Liver (tissue), 9 donors: ENCODE measurements around the gene EBF3. TPM values are rescaled to one million over a fixed set of nuclear protein-coding genes. Genes with fewer than 3 reads are reported as not detected.

Source experiments
- DNase-seq: peaks from one replicate; pipeline ENCODE4 v3.0.0-alpha.2; 2017; ENCODE audit warnings: low spot score
- H3K27ac ChIP-seq, 2 donors: one replicate each; pipeline ENCODE4 v1.7.0; 2013; ENCODE audit warnings: inconsistent platforms in 2 of 2, low read length in 2 of 2, control low read depth in 1 of 2, low read depth in 1 of 2, mild to moderate bottlenecking in 1 of 2
- H3K27me3 ChIP-seq, 4 donors: one replicate each; pipeline versions ENCODE4 v1.6.1 to v1.7.0; 2013; ENCODE audit warnings: low read length in 3 of 4, inconsistent platforms in 1 of 4, mild to moderate bottlenecking in 1 of 4, moderate library complexity in 1 of 4; ENCODE audit not compliant: control insufficient read depth in 4 of 4, insufficient read depth in 4 of 4
- H3K36me3 ChIP-seq, 4 donors: one replicate each; pipeline versions ENCODE4 v1.6.1 to v1.7.0; 2013; ENCODE audit warnings: low read length in 3 of 4, mild to moderate bottlenecking in 3 of 4, low read depth in 1 of 4, moderate library complexity in 1 of 4; ENCODE audit not compliant: control insufficient read depth in 4 of 4, insufficient read depth in 3 of 4
- H3K4me1 ChIP-seq, 4 donors: one replicate each; pipeline versions ENCODE4 v1.6.1 to v1.7.0; 2013; ENCODE audit warnings: low read length in 3 of 4, mild to moderate bottlenecking in 3 of 4, moderate library complexity in 1 of 4; ENCODE audit not compliant: control insufficient read depth in 4 of 4, insufficient read depth in 4 of 4
- H3K4me3 ChIP-seq, 3 donors: one replicate each; pipeline versions ENCODE4 v1.6.1 to v1.7.0; 2013; ENCODE audit warnings: low read length in 3 of 3, control low read depth in 1 of 3, low read depth in 1 of 3, mild to moderate bottlenecking in 1 of 3
- H3K9ac ChIP-seq, 2 donors: one replicate each; pipeline ENCODE4 v1.7.0; 2013; ENCODE audit warnings: low read length in 2 of 2, mild to moderate bottlenecking in 2 of 2, moderate library complexity in 2 of 2, control low read depth in 1 of 2, low read depth in 1 of 2
- H3K9me3 ChIP-seq, 4 donors: one replicate each; pipeline versions ENCODE4 v1.6.1 to v1.7.0; 2013; ENCODE audit warnings: low read length in 3 of 4; ENCODE audit not compliant: control insufficient read depth in 4 of 4
- ATF3 ChIP-seq: IDR thresholded peaks from 2 replicates; pipeline ENCODE4 v1.6.1; 2016; ENCODE audit warnings: antibody characterized with exemption
- CTCF ChIP-seq: fragments of 150-350 bp; IDR thresholded peaks from 2 replicates; pipeline ENCODE4 v1.5.1; 2017; ENCODE audit warnings: improper control_type of control experiment, low read depth, low read length; ENCODE audit not compliant: missing input control
- EGR1 ChIP-seq, 2 donors: IDR thresholded peaks; 2 replicates each; pipeline ENCODE4 v1.6.1; 2016 to 2018; ENCODE audit warnings: antibody characterized with exemption in 2 of 2, low read depth in 2 of 2
- FOXA1 ChIP-seq: IDR thresholded peaks from 2 replicates; pipeline ENCODE4 v1.6.1; 2016; ENCODE audit warnings: antibody characterized with exemption
- FOXA2 ChIP-seq: IDR thresholded peaks from 2 replicates; pipeline ENCODE4 v1.6.1; 2016; ENCODE audit warnings: antibody characterized with exemption
- GABPA ChIP-seq, 2 donors: IDR thresholded peaks in 1 of 2; conservative IDR thresholded peaks in 1 of 2; 2 replicates each; pipeline ENCODE4 v1.6.1; 2016; ENCODE audit warnings: antibody characterized with exemption in 2 of 2, mild to moderate bottlenecking in 1 of 2, moderate library complexity in 1 of 2
- HNF4A ChIP-seq, 2 donors: conservative IDR thresholded peaks; 2 replicates each; pipeline ENCODE4 v1.6.1; 2016; ENCODE audit warnings: antibody characterized with exemption in 2 of 2, mild to moderate bottlenecking in 2 of 2
- HNF4G ChIP-seq: IDR thresholded peaks from 2 replicates; pipeline ENCODE4 v1.6.1; 2016; ENCODE audit warnings: antibody characterized with exemption
- JUND ChIP-seq, 2 donors: IDR thresholded peaks; 2 replicates each; pipeline ENCODE4 v1.6.1; 2016; ENCODE audit warnings: antibody characterized with exemption in 2 of 2
- NR2F2 ChIP-seq: IDR thresholded peaks from 2 replicates; pipeline ENCODE4 v1.6.1; 2016; ENCODE audit warnings: antibody characterized with exemption
- RAD21 ChIP-seq, 2 donors: IDR thresholded peaks; 2 replicates each; pipeline ENCODE4 v1.6.1; 2016; ENCODE audit warnings: antibody characterized with exemption in 2 of 2, mild to moderate bottlenecking in 2 of 2
- RXRA ChIP-seq, 2 donors: IDR thresholded peaks; 2 replicates each; pipeline ENCODE4 v1.6.1; 2017 to 2018; ENCODE audit warnings: antibody characterized with exemption in 2 of 2, mild to moderate bottlenecking in 1 of 2
- SP1 ChIP-seq: IDR thresholded peaks from 2 replicates; pipeline ENCODE4 v1.6.1; 2018; ENCODE audit warnings: antibody characterized with exemption, mild to moderate bottlenecking
- TAF1 ChIP-seq: conservative IDR thresholded peaks from 2 replicates; pipeline ENCODE4 v1.6.1; 2016; ENCODE audit warnings: antibody characterized with exemption, mild to moderate bottlenecking
- YY1 ChIP-seq: IDR thresholded peaks from 2 replicates; pipeline ENCODE4 v1.6.1; 2016; ENCODE audit warnings: antibody characterized with exemption, mild to moderate bottlenecking
- ZBTB33 ChIP-seq: IDR thresholded peaks from 2 replicates; pipeline ENCODE4 v1.6.1; 2016; ENCODE audit warnings: antibody characterized with exemption
- WGBS: extraction: QIAGEN DNeasy Blood & Tissue Kit; methylation state at CpG from one replicate; pipeline ENCODE4 v1.1.7; 2013; 5-methylcytosine and 5-hydroxymethylcytosine counted together
- polyA plus RNA-seq, 2 donors: library from polyadenylated mRNA; stranded (reverse) in 1 of 2; unstranded in 1 of 2; fragments of 200-250 nt in 1 of 2; fragments of >200 nt in 1 of 2; fragmentation: Nextera tagmentation in 1 of 2; extraction: Ambion mirVana in 1 of 2; gene quantifications; one replicate each; pipeline versions ENCODE4 v1.2.1 to v1.2.3, GENCODE V29; 2013 to 2015
- total RNA-seq, 2 donors: library from RNA; depleted of rRNA; stranded (reverse); fragments of >200 nt; gene quantifications; one replicate each; pipeline ENCODE4 v1.2.3, GENCODE V29; 2014
- TF ChIP-seq, protein P1 (sequence below): IDR thresholded peaks from 2 replicates; pipeline ENCODE4 v1.6.1; 2016; ENCODE audit warnings: antibody characterized with exemption
- TF ChIP-seq, protein P2 (sequence below): IDR thresholded peaks from 2 replicates; pipeline ENCODE4 v1.6.1; 2016; ENCODE audit warnings: antibody characterized with exemption, mild to moderate bottlenecking
- donor health status: healthy.
- donor health status: healthy.
- donor health status: healthy.
- donor health status: healthy.
- donor health status: healthy.

EBF3 gene
- total and polyA plus RNA-seq, 4 donors = 0.02 to 0.08 TPM; not detected in 2

GRCh38 chr10:130013335-130014262 lies 49.5 kb upstream of the EBF3 start (continued):
- no peak for TF ChIP-seq CTCF
- no peak for TF ChIP-seq RXRA (IDR thresholded peaks at IDR 0.05)

DNA sequence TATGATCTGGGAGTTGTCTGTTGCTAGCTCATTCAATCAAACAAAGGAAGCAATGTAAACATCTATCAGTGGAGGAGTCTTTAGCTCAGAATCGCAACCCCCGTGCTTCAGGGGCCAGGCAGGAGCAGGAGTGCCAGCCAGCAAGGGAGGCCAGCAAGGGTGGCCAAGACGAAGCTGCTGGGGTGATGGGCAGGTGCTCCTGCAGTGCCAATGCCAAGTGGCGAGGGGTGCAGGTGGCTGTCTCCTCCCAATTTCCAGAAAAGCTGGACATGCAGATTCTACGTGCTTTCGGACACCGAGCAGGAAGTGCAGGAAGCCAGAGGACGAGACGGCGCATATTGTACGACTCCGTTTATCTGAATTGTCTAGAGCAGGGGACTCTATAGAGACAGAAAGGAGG lies 48.1 kb upstream of the EBF3 start:
- Histone ChIP-seq H3K4me3 (no peak overlapping the region), H3K27ac (no peak overlapping the region), H3K27me3 (no peaks in the 10 kb centered on the region), H3K9ac (no peak overlapping the region), H3K36me3 (no peaks in the 10 kb centered on the region), H3K4me1 (no peaks in the 10 kb centered on the region), H3K9me3 (no peaks in the 10 kb centered on the region)
- DNase-seq = no peak
- no peak for TF ChIP-seq RAD21 (IDR thresholded peaks at IDR 0.05)
- no peak for TF ChIP-seq ZBTB33
- TF ChIP-seq FOXA1 = no peak
- TF ChIP-seq YY1 = no peak
- no peak for TF ChIP-seq JUND (IDR thresholded peaks at IDR 0.05)
- TF ChIP-seq, protein P1, sequence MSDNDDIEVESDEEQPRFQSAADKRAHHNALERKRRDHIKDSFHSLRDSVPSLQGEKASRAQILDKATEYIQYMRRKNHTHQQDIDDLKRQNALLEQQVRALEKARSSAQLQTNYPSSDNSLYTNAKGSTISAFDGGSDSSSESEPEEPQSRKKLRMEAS = no peak
- no peak for TF ChIP-seq CTCF
- TF ChIP-seq SP1 = no peak
- TF ChIP-seq RXRA (IDR thresholded peaks at IDR 0.05) = no peak
- TF ChIP-seq HNF4G = no peak
- TF ChIP-seq GABPA (IDR thresholded peaks at IDR 0.05 in 1 of 2, conservative IDR thresholded peaks at IDR 0.05 in 1 of 2) = no peak
- TF ChIP-seq ATF3 = no peak
- TF ChIP-seq FOXA2 = no peak
- TF ChIP-seq, protein P2, sequence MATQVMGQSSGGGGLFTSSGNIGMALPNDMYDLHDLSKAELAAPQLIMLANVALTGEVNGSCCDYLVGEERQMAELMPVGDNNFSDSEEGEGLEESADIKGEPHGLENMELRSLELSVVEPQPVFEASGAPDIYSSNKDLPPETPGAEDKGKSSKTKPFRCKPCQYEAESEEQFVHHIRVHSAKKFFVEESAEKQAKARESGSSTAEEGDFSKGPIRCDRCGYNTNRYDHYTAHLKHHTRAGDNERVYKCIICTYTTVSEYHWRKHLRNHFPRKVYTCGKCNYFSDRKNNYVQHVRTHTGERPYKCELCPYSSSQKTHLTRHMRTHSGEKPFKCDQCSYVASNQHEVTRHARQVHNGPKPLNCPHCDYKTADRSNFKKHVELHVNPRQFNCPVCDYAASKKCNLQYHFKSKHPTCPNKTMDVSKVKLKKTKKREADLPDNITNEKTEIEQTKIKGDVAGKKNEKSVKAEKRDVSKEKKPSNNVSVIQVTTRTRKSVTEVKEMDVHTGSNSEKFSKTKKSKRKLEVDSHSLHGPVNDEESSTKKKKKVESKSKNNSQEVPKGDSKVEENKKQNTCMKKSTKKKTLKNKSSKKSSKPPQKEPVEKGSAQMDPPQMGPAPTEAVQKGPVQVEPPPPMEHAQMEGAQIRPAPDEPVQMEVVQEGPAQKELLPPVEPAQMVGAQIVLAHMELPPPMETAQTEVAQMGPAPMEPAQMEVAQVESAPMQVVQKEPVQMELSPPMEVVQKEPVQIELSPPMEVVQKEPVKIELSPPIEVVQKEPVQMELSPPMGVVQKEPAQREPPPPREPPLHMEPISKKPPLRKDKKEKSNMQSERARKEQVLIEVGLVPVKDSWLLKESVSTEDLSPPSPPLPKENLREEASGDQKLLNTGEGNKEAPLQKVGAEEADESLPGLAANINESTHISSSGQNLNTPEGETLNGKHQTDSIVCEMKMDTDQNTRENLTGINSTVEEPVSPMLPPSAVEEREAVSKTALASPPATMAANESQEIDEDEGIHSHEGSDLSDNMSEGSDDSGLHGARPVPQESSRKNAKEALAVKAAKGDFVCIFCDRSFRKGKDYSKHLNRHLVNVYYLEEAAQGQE = no peak
- TF ChIP-seq NR2F2 = no peak
- TF ChIP-seq HNF4A (conservative IDR thresholded peaks at IDR 0.05) = no peak
- TF ChIP-seq EGR1 (IDR thresholded peaks at IDR 0.05; ENCODE audit: low read depth in 2 of 2) = no peak
- TF ChIP-seq TAF1 = no peak
- 64% methylated on average over 12 of the region's 12 CpGs for WGBS
